C4-2B (cell line): ENCODE results near the gene OR1N1.

Experiments
- ZFX ChIP-seq: fragments of 450-650 bp; IDR thresholded peaks from 2 replicates; pipeline ENCODE4 v1.6.1; 2017
- TF ChIP-seq, protein P1 (sequence below): fragments of 450-650 bp; conservative IDR thresholded peaks from 2 replicates; pipeline ENCODE4 v1.5.1; 2017; ENCODE audit warnings: mild to moderate bottlenecking

DNA sequence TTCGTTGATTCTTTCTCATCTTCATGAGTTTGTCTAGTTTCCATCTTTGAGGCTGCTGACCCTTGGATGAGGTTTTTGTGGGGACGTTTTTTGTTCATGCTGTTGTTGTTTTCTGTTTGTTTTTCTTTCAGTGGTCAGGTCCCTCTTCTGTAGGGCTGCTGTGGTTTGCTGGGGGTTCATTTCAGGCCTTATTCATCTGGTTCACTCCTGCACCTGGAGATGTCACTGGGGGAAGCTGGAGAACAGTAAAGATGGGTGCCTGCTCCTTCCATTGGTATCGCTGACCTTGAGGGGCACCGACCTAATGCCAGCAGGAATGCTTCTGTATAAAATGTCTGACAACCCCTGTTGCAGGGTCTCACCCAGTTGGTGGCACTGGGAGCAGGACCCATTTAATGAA, 34.4 kb upstream of the OR1N1 start:
- TF ChIP-seq, protein P1, sequence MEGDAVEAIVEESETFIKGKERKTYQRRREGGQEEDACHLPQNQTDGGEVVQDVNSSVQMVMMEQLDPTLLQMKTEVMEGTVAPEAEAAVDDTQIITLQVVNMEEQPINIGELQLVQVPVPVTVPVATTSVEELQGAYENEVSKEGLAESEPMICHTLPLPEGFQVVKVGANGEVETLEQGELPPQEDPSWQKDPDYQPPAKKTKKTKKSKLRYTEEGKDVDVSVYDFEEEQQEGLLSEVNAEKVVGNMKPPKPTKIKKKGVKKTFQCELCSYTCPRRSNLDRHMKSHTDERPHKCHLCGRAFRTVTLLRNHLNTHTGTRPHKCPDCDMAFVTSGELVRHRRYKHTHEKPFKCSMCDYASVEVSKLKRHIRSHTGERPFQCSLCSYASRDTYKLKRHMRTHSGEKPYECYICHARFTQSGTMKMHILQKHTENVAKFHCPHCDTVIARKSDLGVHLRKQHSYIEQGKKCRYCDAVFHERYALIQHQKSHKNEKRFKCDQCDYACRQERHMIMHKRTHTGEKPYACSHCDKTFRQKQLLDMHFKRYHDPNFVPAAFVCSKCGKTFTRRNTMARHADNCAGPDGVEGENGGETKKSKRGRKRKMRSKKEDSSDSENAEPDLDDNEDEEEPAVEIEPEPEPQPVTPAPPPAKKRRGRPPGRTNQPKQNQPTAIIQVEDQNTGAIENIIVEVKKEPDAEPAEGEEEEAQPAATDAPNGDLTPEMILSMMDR = no peak
- no peak for TF ChIP-seq ZFX
